DOHH2 (cell line): ENCODE results near the gene LPIN3.

Experiments used
- H3F3A ChIP-seq: fragments of 200-600 bp; sonication (generic), shearing (Covaris generic); 2 replicates; pipeline ENCODE4 v1.6.0; 2016; ENCODE audit warnings: antibody characterized with exemption, mild to moderate bottlenecking; ENCODE audit not compliant: control insufficient read depth, insufficient read depth
- H3K27ac ChIP-seq: fragments of 200-600 bp; sonication (generic); 2 replicates; pipeline ENCODE4 v1.5.1; 2014; ENCODE audit warnings: low read depth, mild to moderate bottlenecking, low read length, moderate library complexity
- H3K27me3 ChIP-seq: fragments of 200-600 bp; sonication (generic); 2 replicates; pipeline ENCODE4 v1.6.1; 2014; ENCODE audit warnings: mild to moderate bottlenecking, low read length, mixed read lengths; ENCODE audit not compliant: control insufficient read depth
- H3K36me3 ChIP-seq: fragments of 200-600 bp; sonication (generic); 2 replicates; pipeline ENCODE4 v1.6.1; 2014; ENCODE audit warnings: mild to moderate bottlenecking, low read length, moderate library complexity, mixed read lengths; ENCODE audit not compliant: control insufficient read depth
- H3K4me1 ChIP-seq: fragments of 200-600 bp; sonication (generic); 2 replicates; pipeline ENCODE4 v1.6.1; 2014; ENCODE audit warnings: mild to moderate bottlenecking, low read length, mixed read lengths; ENCODE audit not compliant: control insufficient read depth
- H3K4me2 ChIP-seq: fragments of 200-600 bp; sonication (generic); 2 replicates; pipeline ENCODE4 v1.6.0; 2014; ENCODE audit warnings: mild to moderate bottlenecking, low read length, moderate library complexity
- H3K4me3 ChIP-seq: fragments of 200-600 bp; sonication (generic); 2 replicates; pipeline ENCODE4 v1.5.1; 2014; ENCODE audit warnings: mild to moderate bottlenecking, low read length, mixed read lengths
- H3K79me2 ChIP-seq: fragments of 200-600 bp; sonication (generic); 2 replicates; pipeline ENCODE4 v1.6.1; 2014; ENCODE audit warnings: mild to moderate bottlenecking, low read length, mixed read lengths; ENCODE audit not compliant: control insufficient read depth
- H3K9me2 ChIP-seq: fragments of 200-600 bp; sonication (generic); replicated peaks from 2 replicates; pipeline ENCODE4 v1.6.1; 2014; ENCODE audit warnings: mild to moderate bottlenecking, low read length, mixed read lengths; ENCODE audit not compliant: control insufficient read depth
- H3K9me3 ChIP-seq: fragments of 200-600 bp; sonication (generic); 2 replicates; pipeline ENCODE4 v1.6.1; 2014; ENCODE audit warnings: antibody characterized with exemption, low read length, mixed read lengths; ENCODE audit not compliant: control insufficient read depth, insufficient read depth
- H4K20me1 ChIP-seq: fragments of 200-600 bp; sonication (generic); 2 replicates; pipeline ENCODE4 v1.6.0; 2014; ENCODE audit warnings: low read depth, mild to moderate bottlenecking, antibody characterized with exemption, low read length, moderate library complexity; ENCODE audit not compliant: control insufficient read depth, insufficient read depth
- EZH2phosphoT487 ChIP-seq: fragments of 200-600 bp; sonication (generic); IDR thresholded peaks from 2 replicates; pipeline ENCODE4 v1.6.1; 2017; ENCODE audit warnings: borderline replicate concordance, mild to moderate bottlenecking, antibody characterized with exemption, low read length, moderate library complexity, mixed read lengths
- TF ChIP-seq, protein P1 (sequence below): fragments of 200-600 bp; sonication (generic); IDR thresholded peaks from one replicate; pipeline ENCODE4 v1.5.1; 2014; ENCODE audit warnings: antibody characterized with exemption, mild to moderate bottlenecking, low read depth, low read length; ENCODE audit not compliant: poor library complexity, severe bottlenecking

LPIN3 gene

DNA sequence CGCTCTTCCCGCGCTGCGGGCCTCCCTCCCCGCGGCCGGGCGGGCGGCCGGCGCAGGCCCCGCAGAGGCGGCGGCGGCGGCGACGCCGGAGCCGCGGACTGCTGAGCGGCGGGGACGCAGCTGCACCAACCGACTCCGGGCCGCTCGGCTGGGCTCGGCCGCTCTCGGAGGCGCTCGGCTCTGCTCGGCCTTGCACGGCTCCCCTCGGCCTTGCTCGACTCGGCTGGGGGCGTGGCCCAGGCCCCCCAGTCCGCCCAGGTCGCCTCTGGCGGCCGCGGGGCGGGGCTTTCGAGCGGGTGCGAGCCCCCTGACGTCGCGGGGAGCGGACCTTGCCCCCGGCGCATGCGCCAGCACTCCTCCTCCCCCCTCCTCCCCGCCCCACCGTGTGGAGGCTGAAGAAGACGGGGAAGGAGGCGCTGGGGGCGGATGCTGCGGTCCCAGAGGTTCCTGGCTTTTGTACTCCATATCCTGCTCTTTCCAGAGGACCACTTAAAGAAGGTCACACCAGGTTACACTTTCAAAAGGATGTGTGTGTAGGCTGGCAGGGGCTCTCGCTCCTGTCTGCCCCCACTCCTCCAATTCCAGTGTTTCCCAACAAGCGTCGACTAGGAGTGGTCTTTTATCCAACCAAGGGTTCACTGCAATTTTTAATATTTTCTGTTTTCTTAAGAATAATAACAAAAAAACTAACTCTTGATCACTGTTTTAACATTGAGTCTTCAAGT is 22.9 kb upstream of the LPIN3 start, which contains the start of gene ZHX3:
TSS of gene ZHX3 (minus strand) at position 186 of the 725 bp plus-strand sequence. CDS start 112,815 bp downstream, outside the sequence.
- peak within 1 kb of the TSS; percentile 32 for H3K27ac ChIP-seq
- no peaks in the 10 kb centered on the region for H3K27me3 ChIP-seq

DNA sequence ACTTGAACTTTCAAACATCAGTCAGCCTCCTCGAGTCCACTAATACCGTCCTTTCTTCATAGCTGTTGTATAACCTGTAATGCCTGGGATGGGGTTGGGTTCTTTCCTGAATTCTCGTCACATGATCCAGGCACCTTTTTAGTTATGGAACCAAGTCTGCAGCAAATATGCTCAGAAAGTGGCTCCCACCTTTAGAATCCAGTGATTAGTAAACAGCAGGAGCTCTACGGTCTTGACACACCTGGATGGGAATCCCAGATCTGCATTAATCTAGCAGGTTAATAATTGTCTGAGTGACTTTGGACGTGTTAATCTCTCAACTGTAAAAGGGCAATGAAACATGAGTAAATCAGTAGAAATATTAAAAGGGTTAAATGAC is 22.4 kb upstream of the LPIN3 start:
- peaks cover 32% of the 10 kb centered on the region for H3K79me2 ChIP-seq
- H3K27me3 ChIP-seq = no peaks in the 10 kb centered on the region
- no peaks in the 10 kb centered on the region for H3K9me3 ChIP-seq
- no peaks in the 10 kb centered on the region for H3K9me2 ChIP-seq
- TF ChIP-seq, protein P1, sequence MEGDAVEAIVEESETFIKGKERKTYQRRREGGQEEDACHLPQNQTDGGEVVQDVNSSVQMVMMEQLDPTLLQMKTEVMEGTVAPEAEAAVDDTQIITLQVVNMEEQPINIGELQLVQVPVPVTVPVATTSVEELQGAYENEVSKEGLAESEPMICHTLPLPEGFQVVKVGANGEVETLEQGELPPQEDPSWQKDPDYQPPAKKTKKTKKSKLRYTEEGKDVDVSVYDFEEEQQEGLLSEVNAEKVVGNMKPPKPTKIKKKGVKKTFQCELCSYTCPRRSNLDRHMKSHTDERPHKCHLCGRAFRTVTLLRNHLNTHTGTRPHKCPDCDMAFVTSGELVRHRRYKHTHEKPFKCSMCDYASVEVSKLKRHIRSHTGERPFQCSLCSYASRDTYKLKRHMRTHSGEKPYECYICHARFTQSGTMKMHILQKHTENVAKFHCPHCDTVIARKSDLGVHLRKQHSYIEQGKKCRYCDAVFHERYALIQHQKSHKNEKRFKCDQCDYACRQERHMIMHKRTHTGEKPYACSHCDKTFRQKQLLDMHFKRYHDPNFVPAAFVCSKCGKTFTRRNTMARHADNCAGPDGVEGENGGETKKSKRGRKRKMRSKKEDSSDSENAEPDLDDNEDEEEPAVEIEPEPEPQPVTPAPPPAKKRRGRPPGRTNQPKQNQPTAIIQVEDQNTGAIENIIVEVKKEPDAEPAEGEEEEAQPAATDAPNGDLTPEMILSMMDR = no peak
- TF ChIP-seq EZH2phosphoT487 = no peak
- H4K20me1 ChIP-seq = no peaks in the 10 kb centered on the region
- no peak overlapping the region for H3K27ac ChIP-seq
- peaks cover 22% of the 10 kb centered on the region for H3K4me1 ChIP-seq
- H3K4me2 ChIP-seq = peak overlapping the region; percentile 77
- H3K4me3 ChIP-seq = peak overlapping the region; percentile 75
- H3F3A ChIP-seq = peaks cover 5% of the 10 kb centered on the region
- H3K36me3 ChIP-seq = no peaks in the 10 kb centered on the region

More for the DNA sequence above, 22.9 kb upstream of the LPIN3 start, which contains the start of gene ZHX3:
- TF ChIP-seq EZH2phosphoT487 = no peak
- TF ChIP-seq, protein P1 = no peak
- peak within 1 kb of the TSS; percentile 91 for H3K4me3 ChIP-seq
- H3K79me2 ChIP-seq = peaks cover 38% of the 10 kb centered on the region
- no peaks in the 10 kb centered on the region for H3K9me3 ChIP-seq
- H3K4me1 ChIP-seq = peaks cover 22% of the 10 kb centered on the region
- no peaks in the 10 kb centered on the region; the same call in 1 of the 2 replicates for H3K36me3 ChIP-seq
- H3K4me2 ChIP-seq = peak within 1 kb of the TSS; percentile 98
- H4K20me1 ChIP-seq = no peaks in the 10 kb centered on the region
- no peaks in the 10 kb centered on the region for H3K9me2 ChIP-seq
- H3F3A ChIP-seq = peaks cover 5% of the 10 kb centered on the region

DNA sequence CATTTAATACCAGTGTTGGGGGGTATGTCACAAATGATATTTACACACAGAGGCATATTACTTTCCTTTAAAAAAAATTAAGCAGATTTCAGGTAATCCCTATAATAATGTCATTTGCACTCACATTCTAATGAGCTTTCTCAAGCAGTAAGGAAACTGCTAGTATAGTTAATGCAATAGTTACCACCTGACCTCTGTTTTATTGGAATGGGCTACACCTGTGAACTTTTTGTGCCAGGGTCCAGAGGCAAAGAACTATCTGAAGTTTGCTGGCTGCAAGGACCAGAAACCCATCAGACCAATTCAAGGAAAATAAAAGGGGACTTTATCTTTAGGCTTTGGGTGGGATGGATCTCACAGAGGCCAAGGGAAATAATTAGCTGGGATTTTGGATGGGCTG is 20.2 kb upstream of the LPIN3 start:
- H3K4me2 ChIP-seq = no peak overlapping the region
- no peak overlapping the region for H3K27ac ChIP-seq
- TF ChIP-seq, protein P1 = no peak
- TF ChIP-seq EZH2phosphoT487 = no peak

More for the DNA sequence above, 20.2 kb upstream of the LPIN3 start:
- H3F3A ChIP-seq = peaks cover 5% of the 10 kb centered on the region
- H3K9me2 ChIP-seq = no peaks in the 10 kb centered on the region
- H3K4me1 ChIP-seq = peaks cover 22% of the 10 kb centered on the region
- H3K9me3 ChIP-seq = no peaks in the 10 kb centered on the region
- no peak overlapping the region for H3K4me3 ChIP-seq
- no peaks in the 10 kb centered on the region for H3K27me3 ChIP-seq
- H3K36me3 ChIP-seq = no peaks in the 10 kb centered on the region
- peaks cover 17% of the 10 kb centered on the region for H3K79me2 ChIP-seq
- no peaks in the 10 kb centered on the region for H4K20me1 ChIP-seq
